GM18502 (cell line): ENCODE data around the gene IL17D.
"Not testable (repeated sequence)": the region's sequence is repeated elsewhere in the genome, so short reads cannot be mapped to it uniquely, and the experiment has no call there.

Experiments
- ATAC-seq: cut with Tn5 transposase; IDR thresholded peaks from one replicate; pipeline ENCODE4 v1.9.1; 2021; ENCODE audit warnings: mild to moderate bottlenecking; ENCODE audit not compliant: unreplicated experiment, poor library complexity

The IL17D gene

DNA sequence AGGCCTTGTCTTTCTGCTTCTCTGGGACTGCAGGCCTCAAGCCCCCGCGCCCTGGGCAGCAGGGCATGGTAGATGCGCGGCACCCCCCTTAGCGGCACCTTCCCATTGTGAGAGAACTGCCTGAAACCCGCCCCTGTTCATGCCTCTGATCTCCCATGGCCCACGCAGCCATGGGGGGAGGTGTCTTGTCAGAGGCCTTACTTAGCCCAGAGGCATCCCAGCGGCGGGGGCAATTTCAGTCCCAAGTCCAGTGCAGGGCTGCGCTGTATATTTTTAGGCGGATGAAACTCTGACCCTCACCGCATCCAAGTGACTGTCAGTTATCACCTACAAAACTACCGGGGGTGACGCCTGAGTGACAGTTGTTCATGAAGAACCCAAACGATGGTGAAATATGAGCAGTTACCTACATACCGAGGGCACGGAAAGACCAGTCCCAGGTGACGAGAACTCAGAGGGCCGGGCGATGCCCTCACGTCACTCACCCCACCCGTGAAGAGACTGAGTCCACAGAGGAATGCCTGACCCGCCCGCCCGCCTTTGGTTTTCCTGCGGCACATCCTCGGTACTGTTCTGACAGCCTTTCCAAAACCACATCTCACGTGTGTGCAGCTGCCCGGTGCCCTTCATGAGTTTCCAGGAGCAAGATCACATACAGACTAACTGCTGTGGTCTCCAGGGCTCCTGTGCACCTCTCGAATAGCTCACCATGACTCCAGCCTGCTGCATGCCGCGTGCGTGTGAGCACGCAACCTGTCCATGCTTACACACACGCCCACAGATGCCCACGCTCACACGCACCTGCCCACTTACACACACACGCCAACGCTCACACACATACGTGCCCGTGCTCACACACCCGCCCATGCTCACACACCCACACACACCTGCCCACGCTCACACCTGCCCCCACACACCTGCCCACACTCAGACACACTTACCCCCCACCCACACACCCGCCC, 14.4 kb downstream of the IL17D start:
- ATAC-seq: no peak

DNA sequence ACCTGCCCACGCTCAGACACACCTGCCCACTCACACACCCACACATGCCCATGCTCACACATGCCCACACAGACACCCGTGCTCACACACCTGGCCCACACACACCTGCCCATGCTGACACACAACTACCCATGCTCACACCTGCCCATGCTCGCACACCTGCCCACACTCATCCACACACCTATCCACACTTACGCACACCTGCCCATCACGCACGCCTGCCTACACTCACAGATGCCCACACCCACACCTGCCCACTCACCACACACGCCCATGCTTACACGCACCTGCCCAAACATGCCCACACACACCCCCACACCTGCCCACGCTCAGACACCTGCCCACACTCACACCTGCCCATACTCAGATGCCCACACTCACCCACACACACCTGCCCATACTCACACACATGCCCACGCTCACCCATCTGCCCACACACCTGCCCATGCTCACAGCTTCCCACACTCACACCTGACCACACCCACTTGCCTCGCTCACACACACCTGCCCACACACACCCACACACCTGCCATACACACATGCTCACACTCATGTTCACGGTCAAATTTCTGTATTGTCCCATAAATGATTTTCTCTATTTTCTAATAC, 15.6 kb downstream of the IL17D start:
- ATAC-seq: no peak

DNA sequence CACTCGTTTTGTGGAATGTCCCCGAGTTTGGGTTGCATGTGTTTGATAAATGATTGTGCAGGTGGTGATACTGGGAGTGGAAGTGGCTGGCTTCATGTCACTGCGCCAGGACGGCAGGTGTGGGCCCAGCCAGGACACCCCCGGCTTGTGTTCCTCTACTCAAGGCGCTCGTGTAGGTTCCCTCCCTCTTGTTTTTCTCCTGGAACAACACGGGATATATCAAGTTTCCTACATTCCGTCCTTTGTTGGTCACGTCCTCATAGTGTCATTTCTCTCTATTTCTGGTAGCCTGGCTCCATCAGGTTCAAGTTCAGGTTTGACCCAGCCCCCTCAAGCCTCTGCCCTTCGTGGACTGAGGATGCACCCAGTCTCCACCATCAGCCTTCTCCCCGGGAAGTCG, 16.3 kb downstream of the IL17D start:
- ATAC-seq: no peak

DNA sequence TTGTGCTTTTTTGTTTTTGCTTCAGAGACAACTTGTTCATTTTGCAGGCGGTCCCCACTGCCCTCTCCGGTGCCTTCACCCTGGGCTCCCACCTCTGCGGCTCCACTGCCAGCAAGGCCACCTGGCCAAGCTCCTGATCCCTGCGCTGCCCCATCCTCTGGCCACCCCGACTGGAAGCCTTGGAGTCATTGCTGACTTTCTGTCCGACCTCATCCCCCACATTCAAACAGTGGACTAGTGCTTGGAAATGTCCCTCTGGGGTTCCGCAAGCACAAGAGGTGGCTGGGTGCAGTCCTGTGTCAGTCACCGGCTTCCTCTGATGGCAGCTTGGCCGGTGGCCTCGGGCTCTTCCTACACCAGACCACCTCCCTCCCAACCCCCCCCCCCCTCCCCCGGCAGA, 17.0 kb downstream of the IL17D start:
- no peak for ATAC-seq

DNA sequence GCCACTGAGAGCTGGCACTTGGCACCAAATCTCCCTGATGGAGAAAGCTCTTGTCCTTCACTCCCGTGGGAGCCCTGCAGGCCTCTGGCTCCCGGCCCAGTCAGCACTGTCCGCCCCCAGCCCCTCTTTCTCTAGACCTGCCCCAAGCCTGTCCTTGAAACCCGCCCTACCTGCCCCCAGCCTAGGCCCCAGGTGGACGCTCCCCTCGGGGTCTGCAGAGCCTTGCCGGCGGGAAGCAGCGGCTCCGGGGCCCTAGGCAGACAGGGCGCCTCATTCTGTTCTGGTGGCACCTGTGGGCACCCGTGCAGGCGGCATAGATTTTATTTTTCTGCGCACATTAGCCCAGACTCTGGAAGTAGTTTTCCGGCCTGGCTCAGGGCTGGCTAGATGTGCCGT, 17.6 kb downstream of the IL17D start:
- ATAC-seq: no peak

DNA sequence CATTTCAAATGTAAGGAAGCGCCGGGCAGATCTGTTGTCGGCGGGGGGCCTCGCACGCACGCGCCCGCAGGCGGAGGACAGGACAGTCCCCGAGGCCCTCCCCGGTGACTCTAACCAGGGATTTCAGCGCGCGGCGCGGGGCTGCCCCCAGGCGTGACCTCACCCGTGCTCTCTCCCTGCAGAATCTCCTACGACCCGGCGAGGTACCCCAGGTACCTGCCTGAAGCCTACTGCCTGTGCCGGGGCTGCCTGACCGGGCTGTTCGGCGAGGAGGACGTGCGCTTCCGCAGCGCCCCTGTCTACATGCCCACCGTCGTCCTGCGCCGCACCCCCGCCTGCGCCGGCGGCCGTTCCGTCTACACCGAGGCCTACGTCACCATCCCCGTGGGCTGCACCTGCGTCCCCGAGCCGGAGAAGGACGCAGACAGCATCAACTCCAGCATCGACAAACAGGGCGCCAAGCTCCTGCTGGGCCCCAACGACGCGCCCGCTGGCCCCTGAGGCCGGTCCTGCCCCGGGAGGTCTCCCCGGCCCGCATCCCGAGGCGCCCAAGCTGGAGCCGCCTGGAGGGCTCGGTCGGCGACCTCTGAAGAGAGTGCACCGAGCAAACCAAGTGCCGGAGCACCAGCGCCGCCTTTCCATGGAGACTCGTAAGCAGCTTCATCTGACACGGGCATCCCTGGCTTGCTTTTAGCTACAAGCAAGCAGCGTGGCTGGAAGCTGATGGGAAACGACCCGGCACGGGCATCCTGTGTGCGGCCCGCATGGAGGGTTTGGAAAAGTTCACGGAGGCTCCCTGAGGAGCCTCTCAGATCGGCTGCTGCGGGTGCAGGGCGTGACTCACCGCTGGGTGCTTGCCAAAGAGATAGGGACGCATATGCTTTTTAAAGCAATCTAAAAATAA, 18.2 kb downstream of the IL17D start:
- ATAC-seq: no peak

DNA sequence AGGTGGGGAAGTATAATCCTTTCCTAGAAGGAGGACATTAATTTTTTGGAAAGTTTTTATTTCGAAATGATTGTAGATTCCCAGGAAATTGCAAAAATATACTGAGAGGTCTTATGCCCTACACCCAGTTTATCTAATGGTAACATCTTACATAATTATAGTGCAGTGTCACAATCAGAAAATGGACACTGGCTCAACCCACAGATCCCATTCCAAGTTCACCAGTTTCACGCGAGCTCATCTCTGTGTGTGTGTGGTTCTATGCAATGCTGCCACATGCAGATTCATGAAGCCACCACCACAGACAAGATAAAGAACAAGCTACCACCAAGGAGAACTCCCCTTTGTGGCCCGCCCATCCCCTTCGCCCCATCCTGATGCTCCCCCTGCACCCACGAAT, 24.4 kb downstream of the IL17D start:
- ATAC-seq: no peak

DNA sequence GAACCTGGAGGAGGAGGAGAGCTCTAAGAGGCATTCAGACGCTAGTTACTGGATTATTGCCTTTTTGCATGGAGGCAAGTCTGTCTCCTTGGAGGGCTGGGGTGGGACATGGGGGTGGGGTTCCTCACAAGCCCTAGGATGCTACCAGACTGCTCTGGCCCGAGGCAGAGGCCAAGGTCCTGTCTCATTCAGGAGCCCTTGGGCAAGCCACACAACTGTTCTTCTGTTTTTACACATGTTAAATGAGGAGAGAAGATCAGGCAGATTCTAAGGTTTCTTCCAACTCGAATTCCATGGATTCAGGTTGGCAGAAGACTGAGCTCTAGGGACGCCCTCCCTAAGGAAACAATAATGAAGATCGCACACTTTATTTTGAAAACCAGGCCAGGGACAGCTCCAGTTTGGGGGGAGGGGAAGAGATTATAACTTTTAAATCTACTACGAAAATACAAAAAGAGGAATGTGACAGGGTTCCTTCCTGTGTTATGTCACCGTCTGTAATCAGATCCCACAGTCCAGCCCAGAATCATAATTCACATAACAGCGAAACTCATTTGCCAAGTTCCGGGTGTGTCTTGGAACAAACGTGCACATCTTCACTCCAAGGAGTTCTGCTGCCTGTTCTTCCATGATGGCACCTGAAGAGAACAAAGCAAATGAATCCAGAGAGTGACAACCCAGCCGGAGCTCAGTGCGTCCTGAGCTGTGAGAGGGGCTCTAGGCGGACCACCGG, 25.2 kb downstream of the IL17D start:
- ATAC-seq: no peak

DNA sequence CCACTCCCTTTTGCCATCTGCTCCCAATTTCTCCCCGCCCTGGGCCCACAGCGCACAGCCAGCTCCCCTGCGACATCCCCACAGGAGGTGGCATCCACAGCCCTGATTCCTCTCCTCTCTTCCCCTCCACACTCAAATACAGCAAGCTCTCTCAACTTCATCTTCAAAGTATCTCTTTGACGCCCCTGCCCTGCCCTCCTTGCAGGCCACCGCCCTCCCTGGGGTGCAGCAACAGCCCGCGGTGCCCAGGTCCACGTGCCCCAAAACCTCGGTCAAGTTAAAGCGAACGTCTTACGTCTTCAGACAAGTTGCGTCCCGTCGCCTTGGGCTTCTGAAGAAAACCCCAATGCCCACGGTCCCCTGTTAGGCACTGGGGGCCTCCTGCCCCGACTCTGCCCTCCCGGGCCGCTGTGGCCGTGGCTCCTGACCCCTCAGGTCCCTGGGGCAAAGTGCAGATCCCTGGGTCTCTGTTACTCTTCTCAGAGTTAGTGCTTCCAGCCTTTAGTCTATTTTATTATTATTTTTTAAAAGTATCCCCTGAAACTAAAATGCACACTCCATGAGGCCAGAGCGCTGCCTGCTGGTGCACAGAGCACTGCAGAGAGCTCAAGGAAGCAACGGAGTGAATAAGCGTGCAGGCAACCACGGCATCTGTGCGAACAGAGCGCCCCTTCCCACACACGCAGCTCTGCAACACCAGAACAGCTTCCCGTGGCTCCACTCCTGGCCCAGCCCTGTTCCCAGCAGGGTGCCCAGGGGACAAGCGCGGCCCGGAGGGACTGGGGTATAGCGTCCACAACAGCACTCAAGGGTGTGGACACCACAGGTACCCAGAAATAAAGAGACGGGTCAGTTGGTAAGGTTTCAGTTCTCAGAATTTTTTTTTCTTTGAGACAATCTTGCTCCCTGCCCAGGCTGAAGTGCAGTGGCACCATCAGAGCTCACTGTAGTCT, 26.4 kb downstream of the IL17D start:
- no peak for ATAC-seq

DNA sequence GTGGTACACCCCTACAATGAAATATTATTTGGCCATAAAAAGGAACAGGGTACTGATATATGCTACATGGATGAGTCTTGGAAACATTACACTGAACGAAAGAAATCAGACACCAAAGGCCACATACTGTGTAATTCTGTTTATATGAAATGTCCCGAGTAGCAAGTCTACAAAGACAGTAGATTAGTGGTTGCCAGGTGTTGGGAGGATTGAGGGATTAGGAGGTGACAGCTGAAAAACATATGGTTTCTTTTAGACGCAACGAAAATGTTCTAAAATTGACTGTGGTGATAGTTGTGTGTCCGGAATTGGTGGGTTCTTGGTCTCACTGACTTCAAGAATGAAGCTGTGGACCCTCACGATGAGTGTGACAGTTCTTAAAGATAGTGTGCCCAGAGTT, 35.1 kb downstream of the IL17D start:
- no peak for ATAC-seq

DNA sequence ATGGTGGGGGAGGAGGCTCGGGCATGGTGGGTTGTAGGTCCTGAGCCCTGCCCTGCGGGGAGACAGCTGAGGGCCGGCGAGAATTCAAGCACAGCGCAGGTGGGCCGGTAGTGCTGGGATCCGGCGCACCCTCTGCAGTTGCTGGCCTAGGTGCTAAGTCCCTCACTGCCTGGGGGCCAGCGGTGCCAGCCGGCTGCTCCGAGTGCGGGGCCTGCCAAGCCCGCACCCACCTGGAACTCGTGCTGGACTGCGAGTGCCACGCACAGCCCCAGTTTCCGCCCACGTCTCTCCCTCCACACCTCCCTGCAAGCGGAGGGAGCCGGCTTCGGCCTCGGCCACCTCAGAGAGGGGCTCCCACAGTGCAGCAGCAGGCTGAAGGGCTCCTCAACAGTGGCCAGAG, 36.5 kb downstream of the IL17D start:
- no peak for ATAC-seq

DNA sequence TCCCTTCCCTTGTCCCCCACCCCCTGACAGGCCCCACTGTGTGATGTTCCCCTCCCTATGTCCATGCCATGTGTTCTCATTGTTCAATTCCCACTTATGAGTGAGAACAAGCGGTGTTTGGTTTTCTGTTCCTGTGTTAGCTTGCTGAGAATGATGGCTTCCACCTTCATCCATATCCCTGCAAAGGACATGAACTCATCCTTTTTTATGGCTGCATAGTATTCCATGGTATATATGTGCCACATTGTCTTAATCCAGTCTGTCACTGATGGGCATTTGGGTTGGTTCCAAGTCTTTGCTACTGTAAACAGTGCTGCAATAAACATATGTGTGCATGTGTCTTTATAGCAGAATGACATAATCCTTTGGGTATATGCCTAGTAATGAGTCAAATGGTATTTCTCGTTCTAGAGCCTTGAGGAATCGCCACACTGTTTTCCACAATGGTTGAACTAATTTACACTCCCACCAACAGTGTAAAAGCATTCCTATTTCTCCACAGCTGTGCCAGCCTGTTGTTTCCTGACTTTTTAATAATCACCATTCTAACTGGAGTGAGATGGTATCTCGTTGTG, 40.4 kb downstream of the IL17D start:
- ATAC-seq: not testable (repeated sequence)

DNA sequence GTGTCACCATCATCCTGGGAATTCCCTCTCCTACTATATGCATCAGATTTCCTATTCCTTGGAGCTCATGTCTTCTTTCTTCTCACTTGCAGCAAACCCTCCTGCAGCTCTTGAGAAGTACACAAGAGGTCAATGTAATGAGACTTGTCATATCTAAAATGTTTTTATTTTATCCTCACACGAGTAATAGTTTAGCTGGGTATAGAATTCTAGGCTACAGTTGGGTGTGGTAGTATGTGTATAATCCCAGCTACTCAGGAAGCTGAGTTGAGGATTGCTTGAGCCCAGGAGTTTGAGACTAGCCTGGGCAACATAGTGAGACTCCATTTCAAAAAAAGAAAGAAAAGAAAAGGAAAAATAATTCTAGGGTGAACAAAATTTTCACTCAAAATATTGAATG, 45.9 kb downstream of the IL17D start:
- no peak for ATAC-seq

DNA sequence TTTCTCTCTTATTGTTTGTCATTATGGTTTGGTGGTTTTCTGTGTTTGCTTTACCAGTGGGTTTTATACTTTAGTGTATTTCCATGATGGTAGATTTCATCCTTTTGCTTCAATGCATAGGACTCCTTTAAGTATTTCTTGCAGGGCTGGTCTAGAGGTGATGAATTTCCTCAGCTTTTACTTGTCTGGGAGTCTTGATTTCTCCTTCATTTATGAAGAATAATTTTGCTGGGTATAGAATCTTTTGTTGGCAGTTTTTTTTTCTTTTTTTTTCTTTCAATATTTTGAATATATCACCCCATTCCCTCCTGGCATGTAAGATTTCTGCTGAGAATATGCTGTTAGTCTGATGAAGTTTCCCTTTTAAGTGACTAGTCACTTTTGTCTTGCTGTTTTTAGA, 50.5 kb downstream of the IL17D start:
- ATAC-seq: no peak

DNA sequence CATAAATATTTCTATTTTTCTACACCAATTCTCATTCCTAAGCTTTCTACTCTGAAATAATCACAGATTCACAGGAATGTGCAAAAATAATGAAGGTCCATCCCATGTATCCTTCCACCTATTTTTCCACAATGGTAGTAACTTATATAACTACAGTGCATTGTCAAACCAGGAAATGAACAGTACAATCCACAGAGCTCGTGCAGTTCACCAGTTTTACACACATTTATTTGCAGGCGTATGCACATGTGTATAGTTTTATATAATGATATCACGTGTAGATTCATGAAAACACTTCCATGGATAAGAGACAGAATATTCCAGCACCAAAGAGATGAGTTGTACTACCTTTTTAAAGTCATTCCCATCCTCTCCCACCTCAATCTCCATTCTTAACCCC, 57.4 kb downstream of the IL17D start:
- ATAC-seq: no peak

DNA sequence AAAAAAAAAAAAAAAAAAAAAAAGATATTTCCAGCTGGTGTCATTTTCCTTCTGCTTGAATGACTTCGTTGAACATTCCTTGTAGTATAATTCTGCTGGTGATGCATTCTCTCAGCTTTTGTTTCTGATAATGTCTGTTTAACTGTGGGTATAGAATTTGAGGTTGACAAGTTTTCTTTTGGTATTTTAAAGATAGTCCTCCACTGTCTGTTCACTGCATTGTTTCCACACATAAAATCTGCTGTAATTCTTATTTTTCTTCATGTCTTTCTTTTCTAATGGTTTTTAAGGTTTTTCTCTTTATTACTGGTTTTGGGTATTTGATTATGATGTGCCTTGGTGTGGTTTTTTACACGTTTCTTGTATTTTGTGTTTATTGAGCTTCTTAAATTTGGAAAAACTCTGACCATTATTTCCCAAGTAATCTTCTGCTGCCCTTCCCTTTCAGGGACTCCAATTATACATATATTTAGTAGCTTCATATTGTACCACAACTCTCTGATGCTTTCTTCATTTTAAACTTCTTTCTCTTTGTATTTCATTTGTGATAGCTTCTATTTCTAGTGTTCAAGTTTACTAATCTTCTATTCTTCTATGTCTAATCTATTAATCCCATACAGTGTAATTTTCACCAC, 63.9 kb downstream of the IL17D start:
- ATAC-seq: no peak

DNA sequence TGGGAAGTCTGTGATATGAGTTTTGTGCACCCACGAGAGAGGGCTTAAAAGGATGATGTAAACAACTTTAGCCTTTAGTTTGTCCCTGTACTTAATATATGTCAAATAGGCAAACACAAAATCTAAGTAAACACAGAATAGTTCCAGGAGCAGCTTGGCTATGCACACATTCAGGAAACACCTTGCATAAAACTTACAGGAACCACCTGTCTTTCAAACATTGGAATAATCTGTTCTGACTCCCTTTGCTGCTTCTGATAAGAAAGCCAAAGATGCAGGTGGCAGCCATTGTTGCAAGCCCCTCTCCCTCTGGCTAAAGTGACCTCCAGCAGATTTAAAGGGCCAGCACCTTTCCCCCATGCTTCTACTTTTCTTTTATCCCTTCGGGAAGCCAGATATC, 65.6 kb downstream of the IL17D start:
- ATAC-seq: no peak

DNA sequence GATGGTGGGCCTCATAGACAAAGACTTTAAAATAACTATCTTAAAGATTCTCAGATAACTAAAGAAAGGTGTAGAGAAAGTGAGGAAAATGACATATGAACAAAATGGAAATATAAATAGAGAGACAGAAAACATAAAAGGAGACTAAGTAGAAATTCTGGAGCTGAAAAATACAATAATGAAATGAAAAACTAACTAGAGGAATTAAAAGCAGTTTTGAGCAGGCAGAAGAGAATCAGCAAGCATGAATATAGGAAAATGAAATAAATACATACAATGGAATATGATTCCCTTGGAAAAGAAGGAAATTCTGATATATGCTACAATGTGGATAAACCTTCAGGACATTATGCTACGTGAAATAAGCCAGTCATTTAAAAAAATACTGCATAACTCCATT, 66.3 kb downstream of the IL17D start:
- no peak for ATAC-seq
